ENCODE data around the gene TGM6. TPM values are rescaled to one million over a fixed set of nuclear protein-coding genes. Genes with fewer than 3 reads are reported as not detected.
A peak's percentile ranks its signal among the peaks of the same experiment; 100 is the strongest.

Gene TGM6
- total and polyA plus RNA-seq, 9 of the 15 experiments (the other 6 are each of a cell fraction or from before 2014, with no cell fraction given): not detected

DNA sequence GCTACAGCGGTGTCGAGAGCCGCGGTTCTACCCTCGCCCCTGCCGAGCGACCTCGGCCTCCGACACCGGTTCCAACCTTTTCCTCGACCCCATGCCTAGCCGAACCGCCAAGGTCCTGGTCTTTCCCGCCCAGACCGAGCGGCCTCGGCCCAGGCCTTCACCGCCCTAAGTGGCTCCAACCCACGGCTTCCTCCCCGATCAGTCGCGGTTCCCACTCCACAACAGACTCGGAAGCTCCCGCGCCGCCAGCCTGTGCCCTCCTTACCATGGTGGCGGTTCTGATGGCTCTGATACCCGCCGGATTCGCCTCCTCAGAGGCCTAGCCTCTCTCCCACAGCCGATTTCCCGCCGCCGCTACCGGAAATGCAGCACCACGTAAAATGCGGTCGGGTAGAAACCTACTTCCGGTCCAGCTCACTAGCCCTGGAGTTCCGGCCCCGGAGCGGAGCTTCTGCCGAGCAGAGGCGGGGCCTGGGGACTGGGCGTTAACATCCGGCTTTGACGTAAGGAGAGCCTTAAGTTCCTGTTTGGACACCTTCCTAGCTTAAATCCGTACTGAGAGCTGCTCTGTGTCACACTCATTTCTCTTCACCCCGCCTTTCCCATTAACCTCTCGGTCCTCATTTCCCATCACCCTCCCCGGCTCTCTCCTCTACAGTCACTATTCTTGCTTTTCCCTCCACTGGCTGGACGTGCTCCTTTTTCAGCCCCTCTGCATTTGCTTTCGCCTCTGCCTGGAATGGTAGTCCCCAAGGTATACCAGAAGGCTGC lies 89.9 kb downstream of the TGM6 start, which contains the start of gene SNRPB (continued):
- TF ChIP-seq, protein P1, sequence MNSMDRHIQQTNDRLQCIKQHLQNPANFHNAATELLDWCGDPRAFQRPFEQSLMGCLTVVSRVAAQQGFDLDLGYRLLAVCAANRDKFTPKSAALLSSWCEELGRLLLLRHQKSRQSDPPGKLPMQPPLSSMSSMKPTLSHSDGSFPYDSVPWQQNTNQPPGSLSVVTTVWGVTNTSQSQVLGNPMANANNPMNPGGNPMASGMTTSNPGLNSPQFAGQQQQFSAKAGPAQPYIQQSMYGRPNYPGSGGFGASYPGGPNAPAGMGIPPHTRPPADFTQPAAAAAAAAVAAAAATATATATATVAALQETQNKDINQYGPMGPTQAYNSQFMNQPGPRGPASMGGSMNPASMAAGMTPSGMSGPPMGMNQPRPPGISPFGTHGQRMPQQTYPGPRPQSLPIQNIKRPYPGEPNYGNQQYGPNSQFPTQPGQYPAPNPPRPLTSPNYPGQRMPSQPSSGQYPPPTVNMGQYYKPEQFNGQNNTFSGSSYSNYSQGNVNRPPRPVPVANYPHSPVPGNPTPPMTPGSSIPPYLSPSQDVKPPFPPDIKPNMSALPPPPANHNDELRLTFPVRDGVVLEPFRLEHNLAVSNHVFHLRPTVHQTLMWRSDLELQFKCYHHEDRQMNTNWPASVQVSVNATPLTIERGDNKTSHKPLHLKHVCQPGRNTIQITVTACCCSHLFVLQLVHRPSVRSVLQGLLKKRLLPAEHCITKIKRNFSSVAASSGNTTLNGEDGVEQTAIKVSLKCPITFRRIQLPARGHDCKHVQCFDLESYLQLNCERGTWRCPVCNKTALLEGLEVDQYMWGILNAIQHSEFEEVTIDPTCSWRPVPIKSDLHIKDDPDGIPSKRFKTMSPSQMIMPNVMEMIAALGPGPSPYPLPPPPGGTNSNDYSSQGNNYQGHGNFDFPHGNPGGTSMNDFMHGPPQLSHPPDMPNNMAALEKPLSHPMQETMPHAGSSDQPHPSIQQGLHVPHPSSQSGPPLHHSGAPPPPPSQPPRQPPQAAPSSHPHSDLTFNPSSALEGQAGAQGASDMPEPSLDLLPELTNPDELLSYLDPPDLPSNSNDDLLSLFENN (IDR thresholded peaks at IDR 0.05; ENCODE audit: low read depth in 2 of 2, low read length in 2 of 2): peak in 1 of 2 experiments; percentile 71; a peak in 1 of 4 replicates
- TF ChIP-seq, protein P2, sequence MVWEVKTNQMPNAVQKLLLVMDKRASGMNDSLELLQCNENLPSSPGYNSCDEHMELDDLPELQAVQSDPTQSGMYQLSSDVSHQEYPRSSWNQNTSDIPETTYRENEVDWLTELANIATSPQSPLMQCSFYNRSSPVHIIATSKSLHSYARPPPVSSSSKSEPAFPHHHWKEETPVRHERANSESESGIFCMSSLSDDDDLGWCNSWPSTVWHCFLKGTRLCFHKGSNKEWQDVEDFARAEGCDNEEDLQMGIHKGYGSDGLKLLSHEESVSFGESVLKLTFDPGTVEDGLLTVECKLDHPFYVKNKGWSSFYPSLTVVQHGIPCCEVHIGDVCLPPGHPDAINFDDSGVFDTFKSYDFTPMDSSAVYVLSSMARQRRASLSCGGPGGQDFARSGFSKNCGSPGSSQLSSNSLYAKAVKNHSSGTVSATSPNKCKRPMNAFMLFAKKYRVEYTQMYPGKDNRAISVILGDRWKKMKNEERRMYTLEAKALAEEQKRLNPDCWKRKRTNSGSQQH (CRISPR knock-in tag; IDR thresholded peaks at IDR 0.05): peak; percentile 59; the same call in 1 of the 2 replicates
- TF ChIP-seq WHSC1 (IDR thresholded peaks at IDR 0.05; ENCODE audit: low read length) (no peak), ZNF282 (CRISPR knock-in tag; IDR thresholded peaks at IDR 0.05) (no peak), POLR2A (conservative IDR thresholded peaks at IDR 0.05) (peak; percentile 96), XRCC5 (IDR thresholded peaks at IDR 0.05; ENCODE audit: low read depth, low read length) (peak; percentile 61; the same call in 1 of the 2 replicates), ZNF699 (CRISPR knock-in tag; IDR thresholded peaks at IDR 0.05; ENCODE audit: insufficient replicate concordance) (no peak), ZNF12 (CRISPR knock-in tag; IDR thresholded peaks at IDR 0.05) (peak; percentile 61; the same call in 1 of the 2 replicates)
- TF ChIP-seq, protein P3, sequence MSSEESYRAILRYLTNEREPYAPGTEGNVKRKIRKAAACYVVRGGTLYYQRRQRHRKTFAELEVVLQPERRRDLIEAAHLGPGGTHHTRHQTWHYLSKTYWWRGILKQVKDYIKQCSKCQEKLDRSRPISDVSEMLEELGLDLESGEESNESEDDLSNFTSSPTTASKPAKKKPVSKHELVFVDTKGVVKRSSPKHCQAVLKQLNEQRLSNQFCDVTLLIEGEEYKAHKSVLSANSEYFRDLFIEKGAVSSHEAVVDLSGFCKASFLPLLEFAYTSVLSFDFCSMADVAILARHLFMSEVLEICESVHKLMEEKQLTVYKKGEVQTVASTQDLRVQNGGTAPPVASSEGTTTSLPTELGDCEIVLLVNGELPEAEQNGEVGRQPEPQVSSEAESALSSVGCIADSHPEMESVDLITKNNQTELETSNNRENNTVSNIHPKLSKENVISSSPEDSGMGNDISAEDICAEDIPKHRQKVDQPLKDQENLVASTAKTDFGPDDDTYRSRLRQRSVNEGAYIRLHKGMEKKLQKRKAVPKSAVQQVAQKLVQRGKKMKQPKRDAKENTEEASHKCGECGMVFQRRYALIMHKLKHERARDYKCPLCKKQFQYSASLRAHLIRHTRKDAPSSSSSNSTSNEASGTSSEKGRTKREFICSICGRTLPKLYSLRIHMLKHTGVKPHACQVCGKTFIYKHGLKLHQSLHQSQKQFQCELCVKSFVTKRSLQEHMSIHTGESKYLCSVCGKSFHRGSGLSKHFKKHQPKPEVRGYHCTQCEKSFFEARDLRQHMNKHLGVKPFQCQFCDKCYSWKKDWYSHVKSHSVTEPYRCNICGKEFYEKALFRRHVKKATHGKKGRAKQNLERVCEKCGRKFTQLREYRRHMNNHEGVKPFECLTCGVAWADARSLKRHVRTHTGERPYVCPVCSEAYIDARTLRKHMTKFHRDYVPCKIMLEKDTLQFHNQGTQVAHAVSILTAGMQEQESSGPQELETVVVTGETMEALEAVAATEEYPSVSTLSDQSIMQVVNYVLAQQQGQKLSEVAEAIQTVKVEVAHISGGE (CRISPR knock-in tag; IDR thresholded peaks at IDR 0.05): peak; percentile 95 to 100 (median 98)
- TF ChIP-seq, protein P4, sequence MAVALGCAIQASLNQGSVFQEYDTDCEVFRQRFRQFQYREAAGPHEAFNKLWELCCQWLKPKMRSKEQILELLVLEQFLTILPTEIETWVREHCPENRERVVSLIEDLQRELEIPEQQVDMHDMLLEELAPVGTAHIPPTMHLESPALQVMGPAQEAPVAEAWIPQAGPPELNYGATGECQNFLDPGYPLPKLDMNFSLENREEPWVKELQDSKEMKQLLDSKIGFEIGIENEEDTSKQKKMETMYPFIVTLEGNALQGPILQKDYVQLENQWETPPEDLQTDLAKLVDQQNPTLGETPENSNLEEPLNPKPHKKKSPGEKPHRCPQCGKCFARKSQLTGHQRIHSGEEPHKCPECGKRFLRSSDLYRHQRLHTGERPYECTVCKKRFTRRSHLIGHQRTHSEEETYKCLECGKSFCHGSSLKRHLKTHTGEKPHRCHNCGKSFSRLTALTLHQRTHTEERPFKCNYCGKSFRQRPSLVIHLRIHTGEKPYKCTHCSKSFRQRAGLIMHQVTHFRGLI (CRISPR knock-in tag; IDR thresholded peaks at IDR 0.05): no peak
- TF ChIP-seq, protein P5, sequence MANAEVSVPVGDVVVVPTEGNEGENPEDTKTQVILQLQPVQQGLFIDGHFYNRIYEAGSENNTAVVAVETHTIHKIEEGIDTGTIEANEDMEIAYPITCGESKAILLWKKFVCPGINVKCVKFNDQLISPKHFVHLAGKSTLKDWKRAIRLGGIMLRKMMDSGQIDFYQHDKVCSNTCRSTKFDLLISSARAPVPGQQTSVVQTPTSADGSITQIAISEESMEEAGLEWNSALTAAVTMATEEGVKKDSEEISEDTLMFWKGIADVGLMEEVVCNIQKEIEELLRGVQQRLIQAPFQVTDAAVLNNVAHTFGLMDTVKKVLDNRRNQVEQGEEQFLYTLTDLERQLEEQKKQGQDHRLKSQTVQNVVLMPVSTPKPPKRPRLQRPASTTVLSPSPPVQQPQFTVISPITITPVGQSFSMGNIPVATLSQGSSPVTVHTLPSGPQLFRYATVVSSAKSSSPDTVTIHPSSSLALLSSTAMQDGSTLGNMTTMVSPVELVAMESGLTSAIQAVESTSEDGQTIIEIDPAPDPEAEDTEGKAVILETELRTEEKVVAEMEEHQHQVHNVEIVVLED (CRISPR knock-in tag; IDR thresholded peaks at IDR 0.05): no peak

Data from K562 (cell line).